HG03354 (cell line): ENCODE measurements around the gene DCAF15.
"Not testable (repeated sequence)": the region's sequence is repeated elsewhere in the genome, so short reads cannot be mapped to it uniquely, and the experiment has no call there.

Source experiments
- ATAC-seq: cut with Tn5 transposase; IDR thresholded peaks from one replicate; pipeline ENCODE4 v1.9.1; 2021; ENCODE audit warnings: mild to moderate bottlenecking; ENCODE audit not compliant: unreplicated experiment, poor library complexity, severe bottlenecking

The DCAF15 gene, protein sequence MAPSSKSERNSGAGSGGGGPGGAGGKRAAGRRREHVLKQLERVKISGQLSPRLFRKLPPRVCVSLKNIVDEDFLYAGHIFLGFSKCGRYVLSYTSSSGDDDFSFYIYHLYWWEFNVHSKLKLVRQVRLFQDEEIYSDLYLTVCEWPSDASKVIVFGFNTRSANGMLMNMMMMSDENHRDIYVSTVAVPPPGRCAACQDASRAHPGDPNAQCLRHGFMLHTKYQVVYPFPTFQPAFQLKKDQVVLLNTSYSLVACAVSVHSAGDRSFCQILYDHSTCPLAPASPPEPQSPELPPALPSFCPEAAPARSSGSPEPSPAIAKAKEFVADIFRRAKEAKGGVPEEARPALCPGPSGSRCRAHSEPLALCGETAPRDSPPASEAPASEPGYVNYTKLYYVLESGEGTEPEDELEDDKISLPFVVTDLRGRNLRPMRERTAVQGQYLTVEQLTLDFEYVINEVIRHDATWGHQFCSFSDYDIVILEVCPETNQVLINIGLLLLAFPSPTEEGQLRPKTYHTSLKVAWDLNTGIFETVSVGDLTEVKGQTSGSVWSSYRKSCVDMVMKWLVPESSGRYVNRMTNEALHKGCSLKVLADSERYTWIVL

DNA sequence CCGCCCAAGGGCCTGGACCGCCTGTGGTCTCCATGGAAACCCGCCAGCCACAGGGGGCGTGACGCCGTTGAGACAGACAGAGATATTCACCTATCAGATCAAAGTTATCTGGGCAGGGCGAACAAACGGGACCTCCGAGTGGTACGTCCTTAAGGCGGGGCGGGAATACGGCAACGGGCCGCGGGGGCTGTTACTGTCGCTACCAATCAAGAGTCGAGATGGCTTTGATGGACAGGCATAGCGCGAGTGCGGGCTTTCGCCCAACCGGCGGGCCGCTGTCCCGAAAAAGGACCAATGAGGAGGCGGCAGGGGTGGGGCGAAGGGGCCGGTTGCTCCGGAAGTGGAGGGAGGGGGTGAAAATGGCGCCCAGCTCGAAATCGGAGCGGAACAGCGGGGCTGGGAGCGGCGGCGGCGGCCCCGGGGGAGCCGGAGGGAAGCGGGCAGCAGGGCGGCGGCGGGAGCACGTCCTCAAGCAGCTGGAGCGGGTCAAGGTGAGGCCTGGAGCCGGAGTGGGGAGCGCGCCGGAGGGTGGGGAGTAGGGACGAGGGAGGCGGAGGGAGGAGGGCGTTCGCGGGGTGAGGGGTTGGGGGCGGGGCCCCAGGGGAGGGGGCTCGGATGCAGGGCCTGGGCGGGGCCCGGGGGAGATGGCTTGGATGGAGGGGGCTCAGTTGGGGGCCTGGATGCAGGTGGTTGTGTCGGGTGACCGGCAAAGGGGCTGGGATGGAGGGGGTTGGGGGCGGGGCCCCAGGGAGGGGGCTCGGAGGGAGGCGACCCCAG, at the start of gene DCAF15:
TSS of gene DCAF15 (plus strand) at position 356 of the 777 bp plus-strand sequence. CDS start at position 360, 4 bp downstream.
- peak; percentile 97 for ATAC-seq

DNA sequence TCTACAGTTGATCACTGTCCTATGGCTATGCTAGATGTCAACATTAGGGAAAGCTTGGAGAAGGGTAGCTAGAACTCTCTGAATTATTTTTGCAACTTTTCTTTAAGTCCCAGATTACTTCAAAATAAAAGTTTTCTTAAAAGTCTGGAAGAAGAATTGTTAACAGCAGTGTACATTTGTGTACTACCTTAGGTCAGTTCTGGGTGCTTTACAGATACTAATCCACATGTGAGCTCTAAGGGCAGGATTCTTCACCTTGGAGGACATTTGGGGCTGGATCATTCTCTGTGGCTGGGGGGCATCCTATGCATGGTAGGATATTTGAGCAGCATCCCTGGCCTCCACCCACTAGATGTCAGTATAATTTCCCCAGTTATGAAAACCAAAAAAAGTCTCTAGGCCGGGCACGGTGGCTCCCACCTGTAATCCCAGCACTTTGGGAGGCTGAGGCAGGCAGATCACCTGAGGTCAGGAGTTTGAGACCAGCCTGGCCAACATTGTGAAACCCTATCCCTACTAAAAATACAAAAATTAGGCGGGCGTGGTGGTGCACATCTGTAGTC, 49.2 kb upstream of the DCAF15 start:
- no peak for ATAC-seq

DNA sequence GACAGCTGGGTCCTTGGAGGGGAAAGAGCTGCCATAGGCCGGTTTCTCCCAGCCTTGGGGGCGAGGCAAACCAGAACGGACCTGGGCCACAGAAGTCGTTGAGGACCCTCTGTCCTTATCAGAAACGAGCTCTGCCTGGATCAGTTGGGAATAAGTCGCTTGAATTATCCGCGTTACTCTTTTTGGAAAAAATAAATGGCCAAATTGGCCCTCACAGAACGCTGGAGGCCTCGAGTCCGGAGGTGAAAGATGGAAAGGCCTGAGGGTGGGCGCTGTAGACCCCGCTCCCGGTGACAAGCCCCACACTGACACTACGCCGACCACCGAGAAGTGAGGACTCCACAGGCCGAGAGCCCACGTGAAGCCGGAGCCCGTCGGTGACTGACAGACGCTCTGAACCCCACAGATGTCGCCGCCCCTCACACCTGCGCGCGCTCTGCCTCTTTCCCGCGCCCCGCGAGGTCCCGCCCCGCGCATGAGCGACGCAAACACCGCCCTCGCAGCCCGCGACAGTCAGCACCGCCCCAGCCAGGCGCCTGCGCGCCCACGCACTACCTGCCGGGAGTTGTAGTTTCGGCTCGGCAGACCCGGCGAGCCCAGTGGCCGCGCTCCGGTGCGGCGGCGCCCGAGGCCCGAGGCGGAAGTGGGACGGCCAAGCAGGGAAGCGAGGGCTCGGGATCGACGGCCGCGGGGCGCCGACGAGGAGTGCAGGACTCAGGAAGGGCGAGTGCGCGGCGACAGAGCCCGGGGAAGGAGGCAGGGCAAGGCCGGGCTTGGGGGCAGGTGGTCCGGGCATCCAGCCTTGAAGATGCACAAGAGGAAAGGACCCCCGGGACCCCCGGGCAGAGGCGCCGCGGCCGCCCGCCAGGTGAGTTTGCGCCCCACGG, 46.4 kb upstream of the DCAF15 start, which contains the start of the genes BRME1 and CC2D1A:
TSS of gene BRME1 (minus strand) at position 484 of the 887 bp plus-strand sequence. CDS start 1,225 bp downstream, outside the sequence.
TSS of gene CC2D1A (plus strand) at position 568 of the 887 bp plus-strand sequence. CDS start at position 809, 241 bp downstream.
- peak; percentile 94 for ATAC-seq

DNA sequence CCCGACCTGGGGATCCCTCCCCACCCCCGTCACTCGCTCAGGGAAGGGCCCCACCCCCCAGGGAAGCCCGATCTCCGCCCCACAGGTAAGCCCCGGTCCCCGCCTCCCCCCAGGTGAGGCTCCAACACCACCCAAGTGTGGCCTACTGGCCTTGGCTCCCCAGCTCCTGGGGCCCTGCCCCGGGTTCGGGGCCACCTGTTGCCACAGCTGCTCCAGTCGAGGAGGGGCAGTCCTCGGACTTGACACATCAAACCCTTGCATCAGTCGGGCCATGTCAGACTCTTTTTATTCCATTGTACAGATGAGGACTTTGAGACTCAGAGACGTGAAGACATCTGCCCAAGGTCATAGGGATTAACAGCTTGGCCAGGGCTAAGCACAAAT, 45.8 kb upstream of the DCAF15 start:
- ATAC-seq = peak; percentile 21

DNA sequence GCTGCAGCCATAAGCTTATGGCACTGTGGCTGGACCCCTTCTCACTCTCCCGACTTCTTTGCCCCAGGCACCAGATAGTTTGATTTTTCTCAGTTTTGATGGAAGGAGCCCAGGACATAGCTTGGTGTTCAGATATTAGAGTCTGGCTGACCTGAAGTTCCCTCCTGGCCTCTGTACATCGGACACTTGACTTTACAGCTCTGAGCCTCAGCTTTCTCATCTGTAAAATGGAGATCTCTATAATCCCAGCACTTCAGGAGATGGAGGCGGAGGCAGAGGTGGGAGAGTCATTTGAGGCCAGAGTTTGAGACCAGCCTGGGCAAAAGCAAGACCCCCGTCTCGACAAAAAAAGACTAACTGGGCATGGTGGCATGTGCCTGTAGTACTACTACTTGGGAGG, 45.4 kb upstream of the DCAF15 start:
- ATAC-seq = no peak

DNA sequence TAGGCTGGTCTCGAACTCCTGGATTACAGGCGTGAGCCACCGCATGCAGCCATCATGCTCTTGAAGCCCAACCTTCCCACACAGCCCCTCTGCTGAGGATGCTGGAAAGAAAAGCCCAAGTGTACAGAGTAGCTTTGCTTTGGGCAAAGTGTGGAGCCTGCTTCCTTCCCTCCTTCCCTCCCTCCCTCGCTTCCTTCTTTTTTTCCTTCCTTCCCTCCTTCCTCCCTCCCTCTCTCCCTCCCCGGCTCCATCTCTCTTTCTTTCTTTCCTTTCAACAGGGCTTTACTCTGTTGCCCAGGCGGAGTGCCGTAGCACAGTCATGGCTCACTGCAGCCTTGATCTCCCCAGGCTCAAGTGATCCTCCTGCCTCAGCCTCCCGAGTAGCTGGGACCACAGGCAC, 43.6 kb upstream of the DCAF15 start:
- ATAC-seq = no peak

DNA sequence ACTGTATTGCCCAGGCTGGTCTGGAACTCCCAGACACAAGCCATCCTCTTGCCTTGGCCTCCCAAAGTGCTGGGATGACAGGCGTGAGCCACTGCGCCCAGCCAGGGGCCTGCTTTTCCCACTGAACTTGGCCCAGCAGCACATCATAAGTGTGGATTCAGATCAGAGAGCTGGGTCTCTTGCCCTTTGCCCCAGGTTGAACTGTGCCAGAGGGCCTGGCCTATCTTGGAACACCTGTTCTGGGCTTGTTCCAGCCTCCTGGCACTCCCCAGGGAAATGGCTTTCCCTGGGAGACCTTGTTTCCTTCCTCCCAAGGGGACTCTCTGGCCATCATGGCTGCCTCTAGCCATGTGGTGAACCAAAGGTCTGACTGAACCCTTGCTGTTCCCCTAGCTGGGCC, 42.9 kb upstream of the DCAF15 start:
- ATAC-seq = no peak

DNA sequence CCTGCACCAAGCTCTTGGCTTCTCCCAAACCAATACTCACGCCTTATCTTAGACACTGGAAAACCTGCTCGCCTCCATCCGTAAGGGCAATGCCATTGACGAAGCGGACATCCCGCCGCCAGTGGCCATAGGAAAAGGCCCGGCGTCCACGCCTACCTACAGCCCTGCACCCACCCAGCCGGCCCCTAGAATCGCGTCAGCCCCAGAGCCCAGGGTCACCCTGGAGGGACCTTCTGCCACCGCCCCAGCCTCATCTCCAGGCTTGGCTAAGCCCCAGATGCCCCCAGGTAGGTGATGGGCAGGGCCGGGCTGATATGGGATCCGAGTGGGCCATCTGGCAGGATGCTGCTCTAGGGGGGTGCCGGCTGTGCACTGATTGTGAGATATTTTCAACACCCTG, 39.0 kb upstream of the DCAF15 start:
- no peak for ATAC-seq

DNA sequence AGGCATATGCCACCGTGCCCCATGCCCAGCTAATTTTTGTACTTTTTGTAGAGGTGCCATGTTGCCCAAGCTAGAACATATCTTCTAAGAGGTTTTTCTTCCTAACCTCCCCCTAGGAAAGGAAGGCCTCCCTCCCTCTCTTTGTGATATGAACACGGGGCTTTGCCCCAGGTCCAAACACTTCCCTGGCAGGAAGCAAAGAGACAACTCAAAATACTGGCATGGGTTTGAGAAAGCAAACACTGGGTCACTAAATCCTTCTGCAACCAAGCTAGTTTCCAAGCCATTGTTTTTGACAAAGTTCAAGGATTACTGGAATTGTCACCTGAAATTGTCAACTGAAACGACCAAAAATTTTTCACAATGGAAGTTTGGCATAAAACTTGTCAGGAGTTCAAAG, 37.5 kb upstream of the DCAF15 start:
- no peak for ATAC-seq

DNA sequence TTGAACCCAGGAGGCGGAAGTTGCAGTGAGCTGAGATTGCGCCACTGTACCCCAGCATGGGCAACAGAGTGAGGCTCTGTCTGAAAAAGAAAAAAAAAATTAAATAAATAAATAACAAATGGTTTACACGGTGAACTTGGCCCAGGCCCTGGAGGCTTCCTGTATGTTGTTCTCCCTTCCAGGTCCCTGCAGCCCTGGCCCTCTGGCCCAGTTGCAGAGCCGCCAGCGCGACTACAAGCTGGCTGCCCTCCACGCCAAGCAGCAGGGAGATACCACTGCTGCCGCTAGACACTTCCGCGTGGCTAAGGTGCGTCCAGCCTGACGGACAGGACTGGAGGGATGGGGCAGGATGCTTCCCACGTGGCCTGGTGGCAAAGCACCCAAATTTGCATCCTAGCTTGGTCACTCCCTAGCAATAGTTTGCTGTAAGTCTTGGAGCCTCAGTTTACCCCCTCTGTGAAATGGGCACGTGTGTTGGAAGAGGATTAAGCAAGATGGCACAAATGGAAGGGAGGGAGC, 34.4 kb upstream of the DCAF15 start:
- no peak for ATAC-seq

DNA sequence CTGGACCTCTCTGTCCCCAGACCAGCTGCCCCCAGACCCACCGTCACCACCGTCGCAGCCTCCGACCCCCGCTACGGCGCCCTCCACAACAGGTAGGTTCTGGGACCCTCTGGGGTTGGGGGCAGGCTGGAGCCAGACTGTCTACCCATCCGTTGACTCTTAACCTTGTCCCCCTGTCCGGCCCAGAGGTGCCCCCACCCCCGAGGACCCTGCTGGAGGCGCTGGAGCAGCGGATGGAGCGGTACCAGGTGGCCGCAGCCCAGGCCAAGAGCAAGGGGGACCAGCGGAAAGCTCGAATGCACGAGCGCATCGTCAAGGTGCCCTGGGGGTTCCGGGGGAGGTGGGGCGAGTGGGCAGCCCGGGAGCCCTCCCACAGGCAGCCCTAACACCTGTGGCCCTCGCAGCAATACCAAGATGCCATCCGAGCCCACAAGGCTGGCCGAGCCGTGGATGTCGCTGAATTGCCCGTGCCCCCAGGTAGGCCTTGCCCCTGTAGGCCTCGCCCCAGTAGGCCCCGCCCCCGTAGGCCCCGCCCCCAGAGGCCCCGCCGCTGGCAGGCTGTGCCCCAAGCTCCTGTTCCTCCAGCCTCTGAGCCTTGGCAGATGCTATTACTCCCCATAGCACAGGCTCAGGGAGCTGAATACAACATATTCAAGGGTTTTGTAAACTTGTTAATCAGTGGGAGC, 33.4 kb upstream of the DCAF15 start:
- ATAC-seq = no peak

DNA sequence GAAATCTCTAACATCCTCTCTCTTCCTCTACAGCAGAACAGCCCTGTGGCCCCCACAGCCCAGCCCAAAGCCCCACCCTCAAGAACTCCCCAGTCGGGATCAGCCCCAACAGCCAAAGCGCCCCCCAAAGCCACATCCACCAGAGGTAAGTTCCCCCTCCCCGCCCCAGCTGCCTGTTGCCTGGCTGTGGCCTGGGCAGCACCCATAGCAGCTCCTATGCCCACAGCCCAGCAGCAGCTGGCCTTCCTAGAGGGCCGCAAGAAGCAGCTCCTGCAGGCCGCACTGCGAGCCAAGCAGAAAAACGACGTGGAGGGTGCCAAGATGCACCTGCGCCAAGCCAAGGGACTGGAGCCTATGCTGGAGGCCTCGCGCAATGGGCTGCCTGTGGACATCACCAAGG, 31.8 kb upstream of the DCAF15 start:
- no peak for ATAC-seq

DNA sequence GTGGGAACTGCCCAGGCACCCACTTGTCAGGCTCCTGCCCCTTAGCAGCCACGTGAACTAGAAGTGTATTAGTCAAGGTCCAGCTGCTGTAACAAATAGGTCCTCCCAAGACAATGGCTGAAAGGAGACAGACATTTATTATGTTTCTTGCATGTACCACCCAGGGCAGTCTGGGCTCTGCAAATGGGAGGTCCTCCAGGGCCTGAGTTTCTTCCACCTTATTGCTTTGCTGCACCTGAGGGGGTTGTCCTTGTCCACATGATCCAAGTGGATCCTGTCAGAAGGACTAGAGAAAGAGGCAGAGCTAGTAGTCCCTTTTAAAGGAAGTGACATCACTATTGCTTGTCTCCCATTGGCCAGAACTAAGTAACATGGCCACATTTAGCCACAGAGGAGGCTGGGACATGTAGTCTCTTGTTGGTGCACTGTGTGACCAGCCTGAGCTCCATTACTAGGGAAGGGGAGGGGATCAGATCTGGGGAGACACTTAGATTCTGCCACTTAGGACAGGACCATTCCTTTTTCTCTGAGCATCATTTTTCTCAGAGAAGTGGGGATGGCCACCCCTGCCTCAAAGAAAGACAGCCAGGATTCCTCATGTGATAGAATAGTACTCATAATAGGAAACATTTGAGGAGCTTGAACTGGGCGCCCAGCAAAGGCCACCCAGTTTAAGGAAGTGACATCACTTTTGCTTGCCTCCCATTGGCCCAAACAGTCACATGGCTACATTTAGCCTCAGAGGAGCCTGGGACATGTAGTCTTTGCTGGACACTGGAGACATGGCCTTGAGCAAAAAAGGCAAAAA, 31.2 kb upstream of the DCAF15 start:
- no peak for ATAC-seq

DNA sequence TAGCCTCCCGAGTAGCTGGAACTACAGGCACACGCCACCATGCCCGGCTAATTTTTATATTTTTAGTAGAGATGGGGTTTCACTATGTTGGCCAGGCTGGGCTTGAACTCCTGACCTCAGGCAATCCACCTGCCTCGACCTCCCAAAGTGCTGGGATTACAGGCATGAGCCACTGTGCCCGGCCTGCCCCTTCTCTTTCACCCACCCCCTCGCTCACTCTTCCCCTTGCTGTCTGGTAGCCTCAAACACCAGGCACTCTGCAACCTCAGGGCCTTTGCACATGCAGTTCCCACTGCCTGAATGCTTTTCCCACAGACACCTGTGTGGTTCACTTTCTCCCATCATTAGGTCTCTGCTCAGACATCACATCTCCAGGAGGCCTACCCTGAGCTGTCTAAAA, 30.2 kb upstream of the DCAF15 start:
- ATAC-seq = not testable (repeated sequence)

DNA sequence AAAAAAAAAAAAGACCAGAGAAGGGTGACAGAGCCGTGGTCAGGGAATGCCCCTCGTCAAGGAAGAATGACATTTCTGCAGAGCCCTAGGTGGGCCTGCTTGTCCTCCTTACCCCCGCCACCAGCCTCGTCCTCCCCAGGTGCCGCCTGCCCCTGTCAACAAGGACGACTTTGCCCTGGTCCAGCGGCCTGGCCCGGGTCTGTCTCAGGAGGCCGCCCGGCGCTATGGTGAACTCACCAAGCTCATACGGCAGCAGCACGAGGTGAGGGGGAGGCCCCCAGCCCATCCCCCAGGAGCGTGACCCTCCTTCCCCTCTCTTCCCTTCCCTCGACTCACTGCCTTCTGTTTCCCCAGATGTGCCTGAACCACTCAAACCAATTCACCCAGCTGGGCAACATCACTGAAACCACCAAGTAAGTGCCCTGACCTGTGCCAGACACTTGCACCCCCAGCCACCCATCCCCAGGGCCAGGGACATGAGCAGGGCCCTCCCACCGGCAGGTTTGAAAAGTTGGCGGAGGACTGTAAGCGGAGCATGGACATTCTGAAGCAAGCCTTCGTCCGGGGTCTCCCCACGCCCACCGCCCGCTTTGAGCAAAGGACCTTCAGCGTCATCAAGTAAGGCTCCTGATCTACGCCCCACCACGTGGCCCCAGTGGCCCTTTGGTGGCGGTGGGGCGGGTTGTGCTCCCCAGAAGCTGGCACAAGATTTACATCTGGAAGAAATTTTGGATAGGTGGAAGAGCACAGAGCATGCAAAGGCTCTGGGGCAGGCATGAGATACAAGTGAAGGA, 28.9 kb upstream of the DCAF15 start:
- ATAC-seq = no peak

DNA sequence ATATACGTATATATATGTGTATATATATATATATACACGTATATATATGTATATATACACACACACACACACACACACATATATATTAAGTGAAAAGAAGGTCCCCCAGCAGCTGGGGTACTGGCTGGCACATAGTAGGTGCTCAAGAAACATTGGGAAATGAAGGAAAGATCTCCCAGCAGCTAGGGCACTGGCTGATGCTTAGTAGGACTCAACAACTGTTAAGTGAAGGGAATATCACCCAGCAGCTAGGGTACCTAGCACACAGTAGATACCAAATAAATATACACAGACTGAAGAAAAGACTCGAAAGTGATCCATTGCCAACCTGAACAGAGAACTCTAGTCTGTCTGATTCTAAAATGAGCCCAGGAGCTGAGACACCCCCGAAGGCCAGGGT, 26.3 kb upstream of the DCAF15 start:
- ATAC-seq = no peak

DNA sequence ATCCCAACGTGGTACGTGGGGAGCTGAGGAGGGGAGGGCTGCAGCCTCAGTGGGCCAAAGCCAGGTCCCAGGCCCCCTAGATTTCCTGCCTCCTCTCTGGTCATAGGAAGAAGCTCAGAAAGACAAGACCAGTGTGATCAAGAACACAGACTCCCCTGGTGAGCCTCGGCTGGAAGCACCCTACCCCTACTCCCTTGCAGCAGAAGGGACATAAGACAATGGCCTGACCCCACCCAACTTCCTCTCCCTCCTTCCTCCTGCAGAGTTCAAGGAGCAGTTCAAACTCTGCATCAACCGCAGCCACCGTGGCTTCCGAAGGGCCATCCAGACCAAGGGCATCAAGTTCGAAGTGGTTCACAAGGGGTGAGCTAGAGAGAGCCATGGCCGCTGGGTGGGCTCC, 25.6 kb upstream of the DCAF15 start:
- no peak for ATAC-seq
